Fibroblast of mammary gland (primary cell): ENCODE measurements around the gene PLEKHA6.

Source experiments
- DNase-seq: peaks from one replicate; pipeline ENCODE4 v3.0.0-alpha.2; 2010; ENCODE audit warnings: low read depth
- H3K4me3 ChIP-seq: 2 replicates; pipeline ENCODE4 v1.5.1; 2011; ENCODE audit warnings: low read depth, mild to moderate bottlenecking, low read length, moderate library complexity; ENCODE audit not compliant: control insufficient read depth
- CTCF ChIP-seq: conservative IDR thresholded peaks from 2 replicates; pipeline ENCODE4 v1.5.1; 2011; ENCODE audit warnings: low read depth, low read length, inconsistent platforms; ENCODE audit not compliant: control insufficient read depth, insufficient read depth

PLEKHA6 gene

GRCh38 chr1:204359474-204360255 lies at the start of gene PLEKHA6:
PLEKHA6 (minus strand) TSS chr1:204359929; CDS start chr1:204273727, 86,202 bp downstream.
- DNase-seq = peak; percentile 40
- TF ChIP-seq CTCF = peak; percentile 42
- no peak within 1 kb of the TSS for H3K4me3 ChIP-seq

DNA sequence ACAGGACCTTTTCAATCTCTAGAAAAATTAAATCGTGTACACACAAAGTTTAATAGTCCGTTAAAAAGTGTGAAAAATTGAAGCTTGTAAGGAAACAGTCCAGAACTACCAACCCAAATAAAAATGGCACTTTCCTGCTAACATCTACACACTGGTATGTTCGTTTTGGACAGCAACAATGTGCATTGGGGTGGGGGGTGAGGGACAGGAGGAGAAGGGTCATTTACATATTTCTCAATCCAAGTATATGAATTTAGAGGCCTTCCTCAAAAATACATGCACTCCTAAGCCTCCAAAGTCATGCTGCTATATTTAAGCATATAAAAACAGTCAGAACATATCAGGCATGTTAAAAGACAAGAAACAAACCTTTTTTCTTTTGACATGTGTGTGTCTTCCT lies 49.4 kb upstream of the PLEKHA6 start:
- TF ChIP-seq CTCF = no peak
- H3K4me3 ChIP-seq = peak overlapping the region; percentile 94
- DNase-seq = no peak

- no peak for DNase-seq
- peak overlapping the region; percentile 94 for H3K4me3 ChIP-seq
- TF ChIP-seq CTCF = no peak
These were observed 48.9 kb upstream of the PLEKHA6 start for GRCh38 chr1:204408602-204409001.

DNA sequence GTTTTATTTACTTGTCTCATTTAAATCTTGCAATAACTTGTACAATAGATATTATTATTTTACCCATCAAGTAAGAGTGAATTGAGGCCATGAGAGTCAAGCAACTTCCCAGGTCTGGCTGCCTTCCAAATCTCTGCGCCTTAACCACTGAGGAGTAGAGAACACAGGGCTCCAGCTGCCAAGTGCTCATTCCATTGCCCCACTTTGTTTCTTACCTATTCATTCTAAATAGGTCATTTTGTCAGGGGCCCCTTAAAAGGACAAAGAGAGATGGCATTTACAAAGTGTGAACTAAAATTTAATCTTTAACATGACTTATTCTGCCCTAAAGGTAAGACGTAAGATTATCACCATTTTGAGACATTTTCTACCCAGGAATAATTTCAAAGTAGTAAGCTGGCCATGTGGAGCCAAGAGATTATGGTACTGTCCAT lies 48.4 kb upstream of the PLEKHA6 start:
- no peak for TF ChIP-seq CTCF

DNA sequence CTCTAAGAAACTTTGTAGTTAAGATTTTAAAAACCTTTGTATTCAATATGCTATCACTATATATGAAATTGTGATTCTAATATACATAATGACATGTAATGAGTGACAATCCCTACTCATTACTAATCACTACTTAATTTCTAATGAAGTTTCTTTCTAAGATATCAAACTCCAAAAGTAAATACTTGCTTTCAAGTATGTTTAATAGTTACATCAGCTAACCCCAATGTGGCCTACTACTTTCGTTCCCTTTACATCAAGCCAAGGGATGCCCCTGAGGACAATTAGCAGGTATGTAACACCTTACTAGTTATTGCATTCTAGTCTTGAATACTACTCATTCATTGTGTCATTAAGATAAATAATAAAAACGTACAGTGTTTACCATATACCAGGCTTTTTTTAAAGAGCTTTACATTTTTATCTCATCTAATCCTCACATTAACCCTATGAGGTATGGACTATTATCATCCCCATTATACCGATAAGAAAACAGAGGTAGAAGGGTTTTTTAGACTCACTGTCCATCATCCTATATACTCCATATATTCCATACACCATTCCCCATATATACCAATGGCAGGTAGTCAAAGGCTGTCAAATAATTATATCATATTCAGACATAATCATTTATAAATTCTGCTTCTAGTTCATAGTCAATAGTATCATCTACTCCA lies 47.7 kb upstream of the PLEKHA6 start:
- DNase-seq = no peak
- no peak for TF ChIP-seq CTCF
- peak overlapping the region; percentile 94 for H3K4me3 ChIP-seq

More for the DNA sequence above, 48.4 kb upstream of the PLEKHA6 start:
- DNase-seq = peak; percentile 78
- H3K4me3 ChIP-seq = peak overlapping the region; percentile 94

DNA sequence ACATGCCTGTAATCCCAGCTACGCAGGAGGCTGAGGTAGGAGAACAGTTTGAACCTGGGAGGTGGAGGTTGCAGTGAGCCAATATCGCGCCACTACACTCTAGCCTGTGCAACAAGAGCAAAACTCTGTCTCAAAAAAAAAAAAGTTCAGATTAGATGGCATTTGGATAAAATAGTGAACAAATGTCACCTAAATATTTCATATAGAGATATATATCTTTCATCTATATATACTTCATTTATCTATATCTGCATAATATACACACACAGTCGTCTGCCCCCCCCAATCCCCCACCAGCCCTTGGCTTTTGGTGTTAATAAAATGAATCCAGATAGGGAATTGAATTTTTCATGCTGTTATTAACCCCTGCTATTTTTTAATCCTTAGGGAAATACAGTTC lies 46.9 kb upstream of the PLEKHA6 start:
- TF ChIP-seq CTCF = no peak
- no peak for DNase-seq

More for the DNA sequence above, 46.9 kb upstream of the PLEKHA6 start:
- H3K4me3 ChIP-seq = peak overlapping the region; percentile 94
